ENCODE measurements around the gene GLDN.

The GLDN gene

GRCh38 chr15:51342227-51342999 lies 958 bp downstream of the GLDN start:
- TF ChIP-seq CTCF (IDR thresholded peaks at IDR 0.05; ENCODE audit: control insufficient read depth, extremely low read depth, insufficient read depth): no peak
- H3K4me3 ChIP-seq (ENCODE audit: low read depth, low read length): peak overlapping the region; percentile 30; the same call in 1 of the 2 replicates
- no peak for DNase-seq (ENCODE audit: low read depth)

DNA sequence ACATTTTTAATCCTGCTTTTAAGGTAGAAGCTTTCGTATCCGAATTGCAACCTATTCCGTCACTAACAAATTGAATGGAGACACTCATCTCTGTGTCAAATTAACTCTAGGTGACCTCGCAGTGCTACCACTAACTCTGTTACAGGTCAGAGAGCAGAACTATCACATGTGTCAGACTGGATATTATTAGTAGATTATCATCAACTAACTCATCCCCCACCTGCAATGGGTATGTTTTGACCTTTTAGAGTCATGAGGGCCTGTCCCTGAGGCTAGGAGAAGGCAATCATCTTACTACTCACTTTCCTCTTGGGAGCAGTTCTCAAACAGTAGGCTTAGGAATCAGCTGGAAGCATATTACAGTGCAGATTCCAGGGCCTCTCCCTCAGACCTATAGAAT lies 2.0 kb downstream of the GLDN start:
- H3K4me3 ChIP-seq (ENCODE audit: low read depth, low read length): no peak overlapping the region
- no peak for DNase-seq (ENCODE audit: low read depth)
- TF ChIP-seq CTCF (IDR thresholded peaks at IDR 0.05; ENCODE audit: control insufficient read depth, extremely low read depth, insufficient read depth): no peak

DNA sequence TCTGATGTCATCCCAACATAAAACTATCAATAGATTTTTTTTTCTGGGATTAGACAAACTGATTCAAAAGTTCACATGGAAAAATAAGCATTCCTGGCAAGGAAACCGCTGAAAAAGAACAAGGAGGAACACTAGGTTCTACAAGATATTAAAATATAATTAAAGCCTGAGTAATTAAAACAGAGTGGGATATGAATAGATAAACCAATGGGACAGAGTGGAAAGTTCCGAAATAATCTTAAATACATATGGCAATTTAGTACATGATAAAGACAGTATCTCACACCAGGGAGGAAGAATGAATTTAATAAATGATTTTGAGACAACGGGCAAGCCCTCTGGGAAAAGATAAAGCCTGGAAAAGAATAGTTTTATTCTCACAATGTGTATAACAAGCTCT lies 4.7 kb downstream of the GLDN start:
- DNase-seq (ENCODE audit: low read depth): no peak
- TF ChIP-seq CTCF (IDR thresholded peaks at IDR 0.05; ENCODE audit: control insufficient read depth, extremely low read depth, insufficient read depth): no peak
- no peak overlapping the region for H3K4me3 ChIP-seq (ENCODE audit: low read depth, low read length)

DNA sequence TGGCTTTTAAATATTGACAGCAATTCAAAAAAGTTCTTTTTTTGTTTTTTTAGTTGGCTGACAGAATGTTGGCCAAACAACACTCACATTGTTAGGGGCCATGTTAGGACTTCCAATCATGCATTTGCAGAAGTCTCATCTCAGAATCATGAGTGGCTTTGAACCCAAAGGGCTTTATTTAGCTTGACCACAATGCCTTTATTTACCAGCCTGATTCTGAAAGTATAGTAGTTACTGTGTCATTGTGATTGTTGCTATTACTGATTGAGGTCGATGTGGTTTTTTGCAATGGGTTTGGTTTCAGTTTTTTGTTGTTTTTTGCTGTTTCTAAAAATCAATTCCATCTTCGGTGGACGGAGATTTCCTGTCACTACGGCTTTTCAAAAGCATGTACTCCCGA lies 7.2 kb downstream of the GLDN start:
- no peak for TF ChIP-seq CTCF (IDR thresholded peaks at IDR 0.05; ENCODE audit: control insufficient read depth, extremely low read depth, insufficient read depth)
- no peak for DNase-seq (ENCODE audit: low read depth)
- no peak overlapping the region for H3K4me3 ChIP-seq (ENCODE audit: low read depth, low read length)

DNA sequence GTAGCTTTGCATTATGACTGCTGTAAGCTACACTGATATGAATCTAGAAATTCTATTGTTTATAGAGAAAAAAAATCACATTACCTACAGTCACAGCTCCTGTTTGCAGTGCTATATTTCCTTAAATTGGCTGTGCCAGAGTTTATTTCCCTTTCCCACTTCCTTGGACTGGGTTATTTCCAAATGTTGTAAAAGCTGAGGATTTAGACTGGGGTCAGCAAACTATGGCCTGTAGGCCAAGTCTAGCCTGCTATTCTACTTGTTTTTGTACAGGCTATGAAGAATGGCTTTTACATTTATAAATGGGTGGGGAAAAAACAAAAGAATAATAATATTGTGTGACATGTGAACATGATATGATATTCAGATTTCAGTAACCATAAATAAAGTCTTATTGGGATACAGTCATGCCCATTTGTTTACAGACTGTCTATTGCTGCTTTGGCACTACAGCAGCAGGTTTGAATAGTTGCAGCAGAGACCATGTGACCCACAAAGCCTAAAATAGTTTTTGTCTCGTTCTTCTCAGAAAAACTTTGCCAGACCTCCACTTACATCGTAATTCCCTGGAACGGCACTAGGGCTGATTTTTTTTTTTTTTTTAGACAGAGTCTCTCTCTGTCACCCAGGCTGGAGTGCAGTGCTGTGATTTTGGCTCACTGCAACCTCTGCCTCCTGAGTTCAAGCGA lies 7.8 kb downstream of the GLDN start:
- H3K4me3 ChIP-seq (ENCODE audit: low read depth, low read length): no peak overlapping the region
- TF ChIP-seq CTCF (IDR thresholded peaks at IDR 0.05; ENCODE audit: control insufficient read depth, extremely low read depth, insufficient read depth): no peak
- DNase-seq (ENCODE audit: low read depth): peak; percentile 35

GRCh38 chr15:51350723-51351122 lies 9.3 kb downstream of the GLDN start:
- TF ChIP-seq CTCF (IDR thresholded peaks at IDR 0.05; ENCODE audit: control insufficient read depth, extremely low read depth, insufficient read depth): no peak
- no peak for DNase-seq (ENCODE audit: low read depth)
- H3K4me3 ChIP-seq (ENCODE audit: low read depth, low read length): no peak overlapping the region

Data from LNCaP clone FGC (cell line).